RWPE1 (cell line): ENCODE measurements around the gene ACAD9.

Experiments used
- CTCF ChIA-PET: fragments of 350-600 bp; sonication (Branson Sonifier 250); formaldehyde crosslinking; extraction: SDS; loops from one replicate; lab custom pipeline; 2021; lab: Yijun Ruan, JAX
- POLR2A ChIA-PET: fragments of 400-600 bp; formaldehyde crosslinking; extraction: SDS; loops from one replicate; lab custom pipeline; 2020; ENCODE audit warnings: antibody characterized with exemption; ENCODE audit not compliant: low non-redundant PET; lab: Yijun Ruan, JAX
- DNase-seq: peaks from one replicate; pipeline ENCODE4 v3.0.0; 2012; ENCODE audit warnings: low spot score
- H3K27ac ChIP-seq: fragments of 450-650 bp; 2 replicates; pipeline ENCODE4 v1.5.1; 2017
- CTCF ChIP-seq: fragments of 450-650 bp; conservative IDR thresholded peaks from 2 replicates; pipeline ENCODE4 v1.5.1; 2017; ENCODE audit warnings: low read depth, mild to moderate bottlenecking

ACAD9 gene

GRCh38 chr3:128850544-128850943 is 28.9 kb upstream of the ACAD9 start:
- H3K27ac ChIP-seq = no peak overlapping the region
- POLR2A ChIA-PET = no interaction called here
- no peak for DNase-seq
- TF ChIP-seq CTCF = no peak
- CTCF ChIA-PET = no interaction called here

DNA sequence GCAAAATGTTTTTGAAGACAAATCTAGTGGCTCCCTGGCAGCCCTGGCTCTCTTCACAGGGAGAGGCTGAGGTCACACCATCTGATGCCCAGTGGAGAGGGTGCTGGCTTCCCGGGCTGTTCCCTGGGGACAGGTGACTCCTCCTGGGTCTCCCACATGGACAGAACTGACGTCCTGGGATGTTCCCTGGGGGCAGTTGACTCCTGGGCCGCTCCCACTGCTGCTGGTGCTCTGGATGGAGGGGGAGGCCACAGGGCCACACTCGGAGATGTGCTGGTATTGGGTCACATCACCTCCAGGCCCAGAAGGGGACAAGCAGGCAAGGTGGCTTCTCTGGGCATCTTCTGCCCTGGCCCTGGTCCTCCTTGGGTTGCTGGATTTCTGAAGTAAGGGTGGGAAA is 27.8 kb upstream of the ACAD9 start:
- ChIA-PET CTCF (no interaction called here), POLR2A (no interaction called here)
- TF ChIP-seq CTCF = no peak
- no peak for DNase-seq
- no peak overlapping the region for H3K27ac ChIP-seq

DNA sequence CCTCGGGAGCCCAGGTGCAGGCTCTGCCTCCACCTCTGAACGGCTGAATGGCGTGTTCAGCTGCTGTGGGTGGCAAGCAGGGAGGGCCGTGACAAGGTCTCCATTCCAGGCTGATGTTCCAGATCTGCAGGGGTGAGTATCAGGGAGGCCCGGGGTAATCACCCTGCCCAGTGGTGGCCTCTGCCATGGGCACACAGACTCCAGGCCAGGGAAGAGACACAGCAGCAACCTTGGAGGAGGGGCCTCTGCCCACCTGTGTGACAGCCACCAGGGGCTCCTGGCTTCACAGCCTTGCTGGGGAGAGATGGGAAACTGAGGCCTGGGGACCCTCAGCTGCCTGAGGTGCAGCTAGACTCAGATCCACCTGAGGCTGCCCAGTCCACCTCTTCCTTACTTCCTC is 25.6 kb upstream of the ACAD9 start:
- H3K27ac ChIP-seq = no peak overlapping the region
- TF ChIP-seq CTCF = no peak
- CTCF ChIA-PET = no interaction called here
- POLR2A ChIA-PET = no interaction called here
- no peak for DNase-seq

GRCh38 chr3:128854475-128854874 is 24.9 kb upstream of the ACAD9 start:
- TF ChIP-seq CTCF = no peak
- no peak overlapping the region for H3K27ac ChIP-seq
- ChIA-PET CTCF (no interaction called here), POLR2A (no interaction called here)
- DNase-seq = no peak

GRCh38 chr3:128855569-128855968 is 23.9 kb upstream of the ACAD9 start:
- CTCF ChIA-PET = interaction anchor here (0.6 to 1.1 kb wide), 2 partner anchors 10 to 611 kb away, joined by 3 to 7 read pairs; no protein-coding TSS in a partner anchor
- DNase-seq = no peak
- no peak for TF ChIP-seq CTCF
- H3K27ac ChIP-seq = no peak overlapping the region
- POLR2A ChIA-PET = no interaction called here

DNA sequence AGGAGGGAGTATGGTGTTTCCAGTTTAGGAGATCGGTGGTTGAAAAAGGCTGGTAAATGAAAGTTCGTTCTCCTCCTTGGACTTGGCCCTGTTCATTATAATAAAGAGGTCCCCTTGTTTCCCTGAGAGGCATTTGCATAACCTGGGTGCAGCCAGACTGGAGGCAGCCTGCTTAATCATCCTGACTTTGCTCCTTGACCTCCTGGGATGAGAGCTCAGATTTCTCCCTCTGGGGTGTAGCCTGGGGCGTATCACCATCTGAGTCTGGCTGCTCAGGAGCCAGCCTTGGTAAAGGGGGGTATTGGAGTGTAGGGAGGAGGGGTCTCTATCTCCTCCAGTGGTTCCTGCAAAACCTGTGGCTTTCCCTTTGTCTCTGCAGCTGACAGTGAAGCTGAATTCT is 21.3 kb upstream of the ACAD9 start:
- ChIA-PET CTCF (no interaction called here), POLR2A (no interaction called here)
- no peak overlapping the region for H3K27ac ChIP-seq
- TF ChIP-seq CTCF = no peak
- DNase-seq = no peak
